ENCODE measurements around the gene TBL1XR1. TPM values are rescaled to one million over a fixed set of nuclear protein-coding genes. Genes with fewer than 3 reads are reported as not detected.

The TBL1XR1 gene
- total and polyA plus RNA-seq, 7 experiments from 2014 or later, result 20.8 to 173 (median 107) TPM

- peak overlapping the region; percentile 60 for H3K27ac ChIP-seq (ENCODE audit: low read depth, low read length)
- peaks cover 0 to 8% (median 6%) of the 10 kb centered on the region in 5 donors for H3K36me3 Mint-ChIP-seq
- H3K9me3 Mint-ChIP-seq, result peaks cover 0 to 4% (median 0%) of the 10 kb centered on the region in 11 donors
- H3K27me3 ChIP-seq (ENCODE audit: control insufficient read depth in 2 of 2, insufficient read depth in 2 of 2, low read length in 2 of 2), result no peaks in the 10 kb centered on the region
- intact Hi-C loops (cut with micrococcal nuclease), result loop anchor here in 1 of 2 donors (1.0 to 10.0 kb wide), 3 partner anchors 8 to 1215 kb away; no protein-coding TSS in a partner anchor
- CTCF ChIA-PET, result interaction anchor here (0.6 to 1.2 kb wide), 3 partner anchors 10 to 1309 kb away, joined by 3 to 5 read pairs (median 3); no protein-coding TSS in a partner anchor
- H3K36me3 ChIP-seq (ENCODE audit: control insufficient read depth in 2 of 3, insufficient read depth in 3 of 3, low read length in 3 of 3), result no peaks in the 10 kb centered on the region
- peak overlapping the region in 8 of 9 donors; percentile 84 to 95 (median 89) for H3K27ac Mint-ChIP-seq
- H3K27me3 Mint-ChIP-seq, result no peaks in the 10 kb centered on the region
- peaks cover 47 to 89% (median 77%) of the 10 kb centered on the region in 7 donors for H3K4me1 Mint-ChIP-seq
- H3K4me3 ChIP-seq (ENCODE audit: low read length), result no peak overlapping the region
- peak overlapping the region; percentile 7 to 79 (median 60) for H3K4me3 Mint-ChIP-seq
- H3K9me3 ChIP-seq (ENCODE audit: control insufficient read depth in 2 of 3, low read length in 3 of 3), result no peaks in the 10 kb centered on the region
- POLR2A ChIA-PET, result interaction anchor here (0.6 to 2.3 kb wide), 6 partner anchors 30 to 497 kb away, joined by 3 to 13 read pairs (median 4); partner anchors contain the start of gene TBL1XR1
- ATAC-seq (peak; percentile 92), DNase-seq (peak in 7 of 9 donors; percentile 17 to 70 (median 60))
- H3K4me1 ChIP-seq (ENCODE audit: control insufficient read depth in 2 of 2, insufficient read depth in 2 of 2, low read length in 2 of 2), result peaks cover 16 to 36% of the 10 kb centered on the region in 2 donors
These were observed 87.5 kb downstream of the TBL1XR1 start for GRCh38 chr3:177109688-177110330.

GRCh38 chr3:177108648-177109047, 88.6 kb downstream of the TBL1XR1 start:
- ATAC-seq, result no peak
- H3K27me3 ChIP-seq (ENCODE audit: control insufficient read depth in 2 of 2, insufficient read depth in 2 of 2, low read length in 2 of 2), result no peaks in the 10 kb centered on the region
- no peak for DNase-seq
- no peak overlapping the region for H3K27ac ChIP-seq (ENCODE audit: low read depth, low read length)
- intact Hi-C loops (cut with micrococcal nuclease), result no loop called here
- H3K27ac Mint-ChIP-seq, result peak overlapping the region in 7 of 9 donors; percentile 3 to 89 (median 62)
- H3K27me3 Mint-ChIP-seq, result no peaks in the 10 kb centered on the region
- H3K36me3 ChIP-seq (ENCODE audit: control insufficient read depth in 2 of 3, insufficient read depth in 3 of 3, low read length in 3 of 3), result no peaks in the 10 kb centered on the region
- H3K9me3 ChIP-seq (ENCODE audit: control insufficient read depth in 2 of 3, low read length in 3 of 3), result no peaks in the 10 kb centered on the region
- H3K4me3 Mint-ChIP-seq, result peak overlapping the region in 4 of 10 donors; percentile 2 to 70 (median 45)
- ChIA-PET CTCF (interaction anchor here (1.2 kb wide), 1 partner anchor 9 kb away, joined by 3 read pairs; no protein-coding TSS in a partner anchor), POLR2A (interaction anchor here (0.8 to 2.3 kb wide), 2 partner anchors 55 to 88 kb away, joined by 4 to 13 read pairs; partner anchors contain the start of gene TBL1XR1)
- peaks cover 0 to 4% (median 0%) of the 10 kb centered on the region in 11 donors for H3K9me3 Mint-ChIP-seq
- H3K4me1 ChIP-seq (ENCODE audit: control insufficient read depth in 2 of 2, insufficient read depth in 2 of 2, low read length in 2 of 2), result peaks cover 16 to 36% of the 10 kb centered on the region in 2 donors
- H3K4me1 Mint-ChIP-seq, result peaks cover 47 to 95% (median 86%) of the 10 kb centered on the region in 7 donors
- peaks cover 0 to 8% (median 6%) of the 10 kb centered on the region in 5 donors for H3K36me3 Mint-ChIP-seq
- no peak overlapping the region for H3K4me3 ChIP-seq (ENCODE audit: low read length)

GRCh38 chr3:177107461-177108239, 89.6 kb downstream of the TBL1XR1 start:
- H3K9me3 Mint-ChIP-seq, result peaks cover 0 to 1% (median 0%) of the 10 kb centered on the region in 11 donors
- H3K4me1 Mint-ChIP-seq, result peaks cover 42 to 94% (median 80%) of the 10 kb centered on the region in 7 donors
- Histone ChIP-seq H3K4me1 (ENCODE audit: control insufficient read depth in 2 of 2, insufficient read depth in 2 of 2, low read length in 2 of 2) (peaks cover 16 to 37% of the 10 kb centered on the region in 2 donors), H3K4me3 (ENCODE audit: low read length) (no peak overlapping the region), H3K27ac (ENCODE audit: low read depth, low read length) (no peak overlapping the region), H3K9me3 (ENCODE audit: control insufficient read depth in 2 of 3, low read length in 3 of 3) (no peaks in the 10 kb centered on the region), H3K36me3 (ENCODE audit: control insufficient read depth in 2 of 3, insufficient read depth in 3 of 3, low read length in 3 of 3) (no peaks in the 10 kb centered on the region), H3K27me3 (ENCODE audit: control insufficient read depth in 2 of 2, insufficient read depth in 2 of 2, low read length in 2 of 2) (no peaks in the 10 kb centered on the region)
- intact Hi-C loops (cut with micrococcal nuclease), result no loop called here
- CTCF ChIA-PET, result no interaction called here
- peaks cover 0 to 8% (median 2%) of the 10 kb centered on the region in 5 donors for H3K36me3 Mint-ChIP-seq
- no peak for DNase-seq
- H3K27me3 Mint-ChIP-seq, result no peaks in the 10 kb centered on the region
- POLR2A ChIA-PET, result interaction anchor here (0.6 kb wide), 1 partner anchor 14 kb away, joined by 7 read pairs; no protein-coding TSS in a partner anchor
- ATAC-seq, result no peak
- H3K27ac Mint-ChIP-seq, result peak overlapping the region in 3 of 9 donors; percentile 29 to 38 (median 34)
- peak overlapping the region in 3 of 10 donors; percentile 32 to 50 (median 41) for H3K4me3 Mint-ChIP-seq

GRCh38 chr3:177106594-177106993, 90.7 kb downstream of the TBL1XR1 start:
- CTCF ChIA-PET, result no interaction called here
- Mint-ChIP-seq H3K27ac (peak overlapping the region in 2 of 9 donors; percentile 10 to 26), H3K4me1 (peaks cover 44 to 94% (median 81%) of the 10 kb centered on the region in 7 donors), H3K36me3 (peaks cover 0 to 12% (median 5%) of the 10 kb centered on the region in 5 donors), H3K4me3 (peak overlapping the region in 2 of 10 donors; percentile 25 to 36), H3K27me3 (no peaks in the 10 kb centered on the region), H3K9me3 (peaks cover 0 to 3% (median 0%) of the 10 kb centered on the region in 11 donors)
- Histone ChIP-seq H3K36me3 (ENCODE audit: control insufficient read depth in 2 of 3, insufficient read depth in 3 of 3, low read length in 3 of 3) (no peaks in the 10 kb centered on the region), H3K27ac (ENCODE audit: low read depth, low read length) (no peak overlapping the region), H3K27me3 (ENCODE audit: control insufficient read depth in 2 of 2, insufficient read depth in 2 of 2, low read length in 2 of 2) (no peaks in the 10 kb centered on the region), H3K9me3 (ENCODE audit: control insufficient read depth in 2 of 3, low read length in 3 of 3) (no peaks in the 10 kb centered on the region), H3K4me1 (ENCODE audit: control insufficient read depth in 2 of 2, insufficient read depth in 2 of 2, low read length in 2 of 2) (peaks cover 16 to 37% of the 10 kb centered on the region in 2 donors), H3K4me3 (ENCODE audit: low read length) (no peak overlapping the region)
- POLR2A ChIA-PET, result no interaction called here
- DNase-seq (no peak), ATAC-seq (no peak)
- intact Hi-C loops (cut with micrococcal nuclease), result no loop called here

- peaks cover 44 to 94% (median 80%) of the 10 kb centered on the region in 7 donors for H3K4me1 Mint-ChIP-seq
These were observed 91.1 kb downstream of the TBL1XR1 start for GRCh38 chr3:177106184-177106583.

GRCh38 chr3:177105623-177106022, 91.7 kb downstream of the TBL1XR1 start:
- H3K4me1 Mint-ChIP-seq, result peaks cover 40 to 91% (median 74%) of the 10 kb centered on the region in 7 donors
- ChIA-PET POLR2A (no interaction called here), CTCF (interaction anchor here (0.6 kb wide), 1 partner anchor 72 kb away, joined by 3 read pairs; no protein-coding TSS in a partner anchor)
- no peaks in the 10 kb centered on the region for H3K9me3 ChIP-seq (ENCODE audit: control insufficient read depth in 2 of 3, low read length in 3 of 3)
- peak overlapping the region in 3 of 9 donors; percentile 10 to 57 (median 38) for H3K27ac Mint-ChIP-seq
- no peak for DNase-seq
- no peak for ATAC-seq
- H3K27me3 ChIP-seq (ENCODE audit: control insufficient read depth in 2 of 2, insufficient read depth in 2 of 2, low read length in 2 of 2), result no peaks in the 10 kb centered on the region
- intact Hi-C loops (cut with micrococcal nuclease), result no loop called here
- H3K36me3 Mint-ChIP-seq, result peaks cover 0 to 12% (median 5%) of the 10 kb centered on the region in 5 donors
- peaks cover 0 to 3% (median 0%) of the 10 kb centered on the region in 11 donors for H3K9me3 Mint-ChIP-seq
- H3K27me3 Mint-ChIP-seq, result no peaks in the 10 kb centered on the region
- peak overlapping the region in 6 of 10 donors; percentile 8 to 55 (median 23) for H3K4me3 Mint-ChIP-seq
- H3K4me1 ChIP-seq (ENCODE audit: control insufficient read depth in 2 of 2, insufficient read depth in 2 of 2, low read length in 2 of 2), result peaks cover 16 to 27% of the 10 kb centered on the region in 2 donors
- no peak overlapping the region for H3K4me3 ChIP-seq (ENCODE audit: low read length)
- no peak overlapping the region for H3K27ac ChIP-seq (ENCODE audit: low read depth, low read length)
- no peaks in the 10 kb centered on the region for H3K36me3 ChIP-seq (ENCODE audit: control insufficient read depth in 2 of 3, insufficient read depth in 3 of 3, low read length in 3 of 3)

More at GRCh38 chr3:177106184-177106583, 91.1 kb downstream of the TBL1XR1 start:
- H3K4me1 ChIP-seq (ENCODE audit: control insufficient read depth in 2 of 2, insufficient read depth in 2 of 2, low read length in 2 of 2), result peaks cover 16 to 33% of the 10 kb centered on the region in 2 donors
- ATAC-seq (no peak), DNase-seq (no peak)
- peak overlapping the region in 4 of 10 donors; percentile 7 to 55 (median 30) for H3K4me3 Mint-ChIP-seq
- no peaks in the 10 kb centered on the region for H3K36me3 ChIP-seq (ENCODE audit: control insufficient read depth in 2 of 3, insufficient read depth in 3 of 3, low read length in 3 of 3)
- CTCF ChIA-PET, result interaction anchor here (0.6 kb wide), 1 partner anchor 72 kb away, joined by 3 read pairs; no protein-coding TSS in a partner anchor
- H3K27me3 ChIP-seq (ENCODE audit: control insufficient read depth in 2 of 2, insufficient read depth in 2 of 2, low read length in 2 of 2), result no peaks in the 10 kb centered on the region
- no peaks in the 10 kb centered on the region for H3K9me3 ChIP-seq (ENCODE audit: control insufficient read depth in 2 of 3, low read length in 3 of 3)
- POLR2A ChIA-PET, result no interaction called here
- peaks cover 0 to 3% (median 0%) of the 10 kb centered on the region in 11 donors for H3K9me3 Mint-ChIP-seq
- H3K27ac ChIP-seq (ENCODE audit: low read depth, low read length), result no peak overlapping the region
- intact Hi-C loops (cut with micrococcal nuclease), result no loop called here
- H3K27me3 Mint-ChIP-seq, result no peaks in the 10 kb centered on the region
- peaks cover 0 to 12% (median 5%) of the 10 kb centered on the region in 5 donors for H3K36me3 Mint-ChIP-seq
- no peak overlapping the region for H3K4me3 ChIP-seq (ENCODE audit: low read length)
- peak overlapping the region in 3 of 9 donors; percentile 10 to 34 (median 26) for H3K27ac Mint-ChIP-seq

Data from naive thymus-derived CD4-positive, alpha-beta T cell (primary cell).